Left ventricle myocardium inferior (tissue), 1 donor: ENCODE results near the gene ABHD14A. TPM values are rescaled to one million over a fixed set of nuclear protein-coding genes. Genes with fewer than 3 reads are reported as not detected.

Experiments
- DNase-seq: peaks from one replicate; pipeline ENCODE4 v3.0.0-alpha.2; 2020
- H3K27ac ChIP-seq: fragments of 200-600 bp; replicated peaks from 2 replicates; pipeline ENCODE4 v1.8.0; 2021
- H3K27me3 ChIP-seq: fragments of 200-600 bp; 2 replicates; pipeline ENCODE4 v1.8.0; 2021; ENCODE audit warnings: low read depth
- H3K36me3 ChIP-seq: fragments of 200-600 bp; 2 replicates; pipeline ENCODE4 v1.8.0; 2021
- H3K4me1 ChIP-seq: fragments of 200-600 bp; 2 replicates; pipeline ENCODE4 v1.8.0; 2021
- H3K4me3 ChIP-seq: fragments of 200-600 bp; 2 replicates; pipeline ENCODE4 v1.8.0; 2021; ENCODE audit warnings: mild to moderate bottlenecking, moderate library complexity
- H3K9me3 ChIP-seq: fragments of 200-600 bp; replicated peaks from 2 replicates; pipeline ENCODE4 v1.8.0; 2021
- CTCF ChIP-seq: fragments of 200-600 bp; IDR thresholded peaks from 2 replicates; pipeline ENCODE4 v1.8.0; 2021; ENCODE audit warnings: antibody characterized with exemption, mild to moderate bottlenecking, borderline replicate concordance
- intact Hi-C: fragments of 100-400 bp; cut with micrococcal nuclease; formaldehyde crosslinking; loops from one replicate; pipeline ENCODE4 v1.11.0; 2022
- total RNA-seq: library from RNA; stranded (reverse); fragmentation: NEBNext Ultra II Directional; extraction: Animal tissue kit (Norgen Biotek cat#: 25700); gene quantifications from one replicate; pipeline ENCODE4 v1.2.1, GENCODE V29; 2021
- donor health status: DM: no; HTN: yes; CAD: no; lungs with severe emphysema.

ABHD14A gene
- total RNA-seq, 1 donor from 2014 or later, result 25.8 TPM

GRCh38 chr3:51930439-51930838, 44.4 kb upstream of the ABHD14A start:
- H3K4me1 ChIP-seq, result no peaks in the 10 kb centered on the region
- no peak for TF ChIP-seq CTCF
- H3K27ac ChIP-seq, result no peak overlapping the region
- no peak for DNase-seq
- no peaks in the 10 kb centered on the region for H3K27me3 ChIP-seq
- H3K4me3 ChIP-seq, result no peak overlapping the region
- H3K9me3 ChIP-seq, result no peaks in the 10 kb centered on the region
- peaks cover 31% of the 10 kb centered on the region for H3K36me3 ChIP-seq
- intact Hi-C loops, result no loop called here

- Histone ChIP-seq H3K36me3 (peaks cover 44% of the 10 kb centered on the region), H3K4me1 (no peaks in the 10 kb centered on the region), H3K4me3 (no peak overlapping the region), H3K9me3 (no peaks in the 10 kb centered on the region), H3K27ac (no peak overlapping the region), H3K27me3 (no peaks in the 10 kb centered on the region)
- no peak for DNase-seq
- intact Hi-C loops, result no loop called here
- no peak for TF ChIP-seq CTCF
These were observed 43.1 kb upstream of the ABHD14A start for GRCh38 chr3:51931756-51932155.

- TF ChIP-seq CTCF, result no peak
- DNase-seq, result no peak
- Histone ChIP-seq H3K36me3 (peaks cover 54% of the 10 kb centered on the region), H3K4me1 (no peaks in the 10 kb centered on the region), H3K4me3 (no peak overlapping the region), H3K27ac (no peak overlapping the region), H3K9me3 (no peaks in the 10 kb centered on the region), H3K27me3 (no peaks in the 10 kb centered on the region)
- intact Hi-C loops, result no loop called here
These were observed 42.1 kb upstream of the ABHD14A start for GRCh38 chr3:51932471-51933370.

- no peak for DNase-seq
- Histone ChIP-seq H3K9me3 (no peaks in the 10 kb centered on the region), H3K4me3 (no peak overlapping the region), H3K4me1 (no peaks in the 10 kb centered on the region), H3K36me3 (peaks cover 62% of the 10 kb centered on the region), H3K27ac (no peak overlapping the region), H3K27me3 (no peaks in the 10 kb centered on the region)
- intact Hi-C loops, result no loop called here
- TF ChIP-seq CTCF, result no peak
These were observed 41.3 kb upstream of the ABHD14A start for GRCh38 chr3:51933471-51934138.

GRCh38 chr3:51934139-51934850, 40.6 kb upstream of the ABHD14A start:
- intact Hi-C loops, result no loop called here
- Histone ChIP-seq H3K4me3 (no peak overlapping the region), H3K27ac (no peak overlapping the region), H3K36me3 (peaks cover 69% of the 10 kb centered on the region), H3K9me3 (no peaks in the 10 kb centered on the region), H3K4me1 (no peaks in the 10 kb centered on the region), H3K27me3 (no peaks in the 10 kb centered on the region)
- TF ChIP-seq CTCF, result no peak
- no peak for DNase-seq
